CD4-positive, alpha-beta T cell (primary cell): Measurements from ENCODE around the gene TNIP2. TPM values are rescaled to one million over a fixed set of nuclear protein-coding genes. Genes with fewer than 3 reads are reported as not detected.

Experiments used
- ATAC-seq: fragments of 200-7000 bp; cut with Tn5 transposase; one replicate; pipeline ENCODE4 v1.10.0; 2022; ENCODE audit warnings: mild to moderate bottlenecking; ENCODE audit not compliant: poor library complexity
- CTCF ChIA-PET: fragments of 350-600 bp; sonication (Branson Sonifier 250); formaldehyde crosslinking; loops from one replicate; lab custom pipeline; 2021; ENCODE audit warnings: antibody characterized with exemption, inconsistent platforms; lab: Charles Lee
- POLR2A ChIA-PET: fragments of 350-600 bp; sonication (Branson Sonifier 250); formaldehyde crosslinking; loops from one replicate; lab custom pipeline; 2021; ENCODE audit warnings: antibody characterized with exemption, inconsistent platforms; lab: Charles Lee
- DNase-seq, 14 experiments: peaks; one replicate each; pipeline ENCODE4 v3.0.0-alpha.2; 2013 to 2020; ENCODE audit warnings: mixed read lengths in 2 of 14
- H3K27ac ChIP-seq, 2 donors: one replicate each; pipeline versions ENCODE4 v1.5.1 to v1.7.0; 2013; ENCODE audit warnings: low read length in 2 of 2, low read depth in 1 of 2, mild to moderate bottlenecking in 1 of 2
- H3K27me3 ChIP-seq, 2 experiments: 1 replicate in 1 of 2; 2 replicates in 1 of 2; pipeline versions ENCODE4 v1.6.1 to v1.7.0; 2013; ENCODE audit warnings: low read length in 2 of 2, control low read depth in 1 of 2, mild to moderate bottlenecking in 1 of 2, moderate library complexity in 1 of 2; ENCODE audit not compliant: insufficient read depth in 2 of 2, control insufficient read depth in 1 of 2
- H3K36me3 ChIP-seq: one replicate; pipeline ENCODE4 v1.6.1; 2013; ENCODE audit warnings: low read length, control low read depth; ENCODE audit not compliant: insufficient read depth
- H3K4me1 ChIP-seq: one replicate; pipeline ENCODE4 v1.6.1; 2013; ENCODE audit warnings: low read length, control low read depth; ENCODE audit not compliant: insufficient read depth
- H3K4me3 ChIP-seq: one replicate; pipeline ENCODE4 v1.5.1; 2013; ENCODE audit warnings: mild to moderate bottlenecking, low read length, moderate library complexity
- H3K9me3 ChIP-seq, 2 experiments: 1 replicate in 1 of 2; 2 replicates in 1 of 2; pipeline versions ENCODE4 v1.6.1 to v1.7.0; 2013; ENCODE audit warnings: low read length in 2 of 2, mild to moderate bottlenecking in 2 of 2, control low read depth in 1 of 2, moderate library complexity in 1 of 2; ENCODE audit not compliant: control insufficient read depth in 1 of 2, insufficient read depth in 1 of 2
- H3K27ac Mint-ChIP-seq: one replicate; pipeline ENCODE4 v1.8.0; 2020; ENCODE audit warnings: mixed read lengths
- H3K27me3 Mint-ChIP-seq: one replicate; pipeline ENCODE4 v1.8.0; 2021; ENCODE audit warnings: mixed read lengths
- H3K36me3 Mint-ChIP-seq: one replicate; pipeline ENCODE4 v1.8.0; 2021; ENCODE audit warnings: low read depth, mixed read lengths
- H3K4me1 Mint-ChIP-seq: one replicate; pipeline ENCODE4 v1.8.0; 2021; ENCODE audit warnings: low read depth, mixed read lengths
- H3K4me3 Mint-ChIP-seq: one replicate; pipeline ENCODE4 v1.8.0; 2020; ENCODE audit warnings: mild to moderate bottlenecking, mixed read lengths
- H3K9me3 Mint-ChIP-seq: one replicate; pipeline ENCODE4 v1.8.0; 2020; ENCODE audit warnings: mixed read lengths
- intact Hi-C, 2 experiments: fragments of 100-400 bp; cut with DNase I in 1 of 2; cut with micrococcal nuclease in 1 of 2; formaldehyde crosslinking; loops; one replicate each; pipeline versions ENCODE4 v1.15.1 to v1.9.0; 2023 to 2025; cut with DNase I, micrococcal nuclease
- total RNA-seq, 174 experiments: library from RNA in 2 of 174; stranded (reverse) in 2 of 174; gene quantifications; one replicate each; pipeline ENCODE4 v1.2.3 and lab custom pipeline; 2021 to 2026
- TF ChIP-seq, protein P1 (sequence below): fragments of 200-600 bp; IDR thresholded peaks from one replicate; pipeline ENCODE4 v1.8.0; 2022; ENCODE audit warnings: antibody characterized with exemption, mild to moderate bottlenecking

TNIP2 gene
- total RNA-seq, 2 experiments from 2014 or later: 43.8 to 49.1 TPM

DNA sequence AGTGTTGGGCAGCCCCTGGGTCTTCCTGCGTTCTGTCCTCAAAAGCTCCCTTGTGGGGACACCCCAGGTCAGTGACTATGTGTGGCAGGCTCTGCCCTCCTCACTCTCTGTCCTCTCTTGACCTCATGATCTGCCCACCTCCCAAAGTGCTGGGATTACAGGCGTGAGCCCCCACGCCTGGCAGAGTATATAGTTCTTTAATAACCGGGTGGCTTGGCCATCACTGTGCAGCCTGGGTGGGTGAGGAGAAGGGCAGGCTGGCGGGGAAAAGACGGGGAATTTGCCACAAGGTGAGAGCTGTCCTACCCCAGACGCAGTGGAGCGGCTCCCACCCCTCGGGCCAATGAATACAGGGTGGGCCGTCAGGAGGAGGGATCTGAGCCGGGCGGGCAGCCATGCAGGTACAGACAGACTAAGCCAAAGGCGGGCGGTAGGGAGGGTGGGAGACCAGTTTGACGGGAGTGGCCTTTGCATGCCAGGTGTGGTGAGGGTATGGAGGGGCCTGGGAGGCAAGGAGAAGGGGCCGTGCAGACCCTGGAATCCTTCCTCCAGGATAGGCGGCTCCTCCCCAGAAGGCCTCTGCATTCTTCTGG is 39.3 kb upstream of the TNIP2 start:
- TF ChIP-seq, protein P1, sequence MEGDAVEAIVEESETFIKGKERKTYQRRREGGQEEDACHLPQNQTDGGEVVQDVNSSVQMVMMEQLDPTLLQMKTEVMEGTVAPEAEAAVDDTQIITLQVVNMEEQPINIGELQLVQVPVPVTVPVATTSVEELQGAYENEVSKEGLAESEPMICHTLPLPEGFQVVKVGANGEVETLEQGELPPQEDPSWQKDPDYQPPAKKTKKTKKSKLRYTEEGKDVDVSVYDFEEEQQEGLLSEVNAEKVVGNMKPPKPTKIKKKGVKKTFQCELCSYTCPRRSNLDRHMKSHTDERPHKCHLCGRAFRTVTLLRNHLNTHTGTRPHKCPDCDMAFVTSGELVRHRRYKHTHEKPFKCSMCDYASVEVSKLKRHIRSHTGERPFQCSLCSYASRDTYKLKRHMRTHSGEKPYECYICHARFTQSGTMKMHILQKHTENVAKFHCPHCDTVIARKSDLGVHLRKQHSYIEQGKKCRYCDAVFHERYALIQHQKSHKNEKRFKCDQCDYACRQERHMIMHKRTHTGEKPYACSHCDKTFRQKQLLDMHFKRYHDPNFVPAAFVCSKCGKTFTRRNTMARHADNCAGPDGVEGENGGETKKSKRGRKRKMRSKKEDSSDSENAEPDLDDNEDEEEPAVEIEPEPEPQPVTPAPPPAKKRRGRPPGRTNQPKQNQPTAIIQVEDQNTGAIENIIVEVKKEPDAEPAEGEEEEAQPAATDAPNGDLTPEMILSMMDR: no peak
- Mint-ChIP-seq H3K9me3 (no peaks in the 10 kb centered on the region), H3K36me3 (no peaks in the 10 kb centered on the region), H3K4me1 (peaks cover 48% of the 10 kb centered on the region), H3K4me3 (peak overlapping the region; percentile 84), H3K27me3 (no peaks in the 10 kb centered on the region), H3K27ac (no peak overlapping the region)
- POLR2A ChIA-PET: no interaction called here
- Histone ChIP-seq H3K27me3 (no peaks in the 10 kb centered on the region), H3K36me3 (no peaks in the 10 kb centered on the region), H3K4me1 (peaks cover 85% of the 10 kb centered on the region), H3K4me3 (no peak overlapping the region), H3K9me3 (no peaks in the 10 kb centered on the region), H3K27ac (no peak overlapping the region)
- intact Hi-C loops: loop anchor here (5.0 to 10.0 kb wide), 2 partner anchors 42 to 49 kb away; partner anchors contain the start of gene ADD1 (in 1 of the 2)
- CTCF ChIA-PET: no interaction called here
- peak in 1 of 14 experiments; percentile 15 for DNase-seq
- no peak for ATAC-seq

DNA sequence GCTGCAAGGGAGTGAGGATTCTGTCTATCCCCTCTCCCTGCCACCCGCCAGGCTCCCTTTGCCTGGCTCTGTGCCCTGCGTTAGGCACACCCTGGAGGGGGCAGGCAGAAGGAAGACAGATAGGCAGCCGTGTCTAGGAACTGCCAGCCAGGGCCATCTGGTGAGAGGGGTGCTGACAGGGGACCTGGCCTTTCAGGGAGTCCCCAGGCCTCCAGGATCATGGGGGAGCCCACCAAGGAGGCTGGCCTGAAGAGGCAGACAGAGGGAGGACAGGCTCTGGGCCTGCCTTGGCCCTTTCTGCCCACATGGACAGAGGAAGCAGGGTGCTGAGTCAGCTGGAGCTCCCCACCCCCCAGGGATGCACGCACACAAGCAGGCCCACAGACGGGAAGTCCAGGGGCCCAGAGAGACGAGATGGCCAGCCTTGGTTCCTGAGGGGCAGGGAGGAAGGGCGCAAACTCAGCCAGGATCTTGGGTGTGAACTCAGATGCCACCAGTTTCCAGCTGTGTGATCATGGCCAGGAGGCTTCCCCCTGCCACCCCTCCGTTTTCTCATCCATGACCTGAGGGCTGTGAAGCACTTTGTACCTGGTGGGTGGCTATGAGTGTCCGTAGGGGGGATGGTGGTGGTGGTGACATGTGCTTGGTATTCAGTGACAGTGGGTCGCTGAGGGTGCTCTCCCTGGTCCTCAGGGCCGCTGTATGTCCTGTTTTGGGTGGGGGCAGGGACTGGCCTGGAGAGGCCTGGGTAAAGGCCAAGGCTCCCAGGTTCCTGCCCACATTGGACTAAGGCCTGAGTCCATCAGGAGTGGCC is 38.6 kb upstream of the TNIP2 start:
- ATAC-seq: no peak
- no peaks in the 10 kb centered on the region for H3K27me3 Mint-ChIP-seq
- Histone ChIP-seq H3K27me3 (no peaks in the 10 kb centered on the region), H3K9me3 (no peaks in the 10 kb centered on the region), H3K4me1 (peaks cover 83% of the 10 kb centered on the region), H3K27ac (no peak overlapping the region), H3K36me3 (no peaks in the 10 kb centered on the region), H3K4me3 (peak overlapping the region; percentile 65)
- TF ChIP-seq, protein P1: no peak
- H3K4me1 Mint-ChIP-seq: peaks cover 48% of the 10 kb centered on the region
- intact Hi-C loops: loop anchor here (5.0 to 10.0 kb wide), 3 partner anchors 37 to 50 kb away; partner anchors contain the start of genes ADD1 (in 1 of the 2) and TNIP2 (in 1 of the 2)
- H3K4me3 Mint-ChIP-seq: peak overlapping the region; percentile 84
- no peaks in the 10 kb centered on the region for H3K9me3 Mint-ChIP-seq
- no peaks in the 10 kb centered on the region for H3K36me3 Mint-ChIP-seq
- ChIA-PET POLR2A (no interaction called here), CTCF (no interaction called here)
- H3K27ac Mint-ChIP-seq: peak overlapping the region; percentile 72
- DNase-seq: peak in 3 of 14 experiments; percentile 34 to 71 (median 64)

DNA sequence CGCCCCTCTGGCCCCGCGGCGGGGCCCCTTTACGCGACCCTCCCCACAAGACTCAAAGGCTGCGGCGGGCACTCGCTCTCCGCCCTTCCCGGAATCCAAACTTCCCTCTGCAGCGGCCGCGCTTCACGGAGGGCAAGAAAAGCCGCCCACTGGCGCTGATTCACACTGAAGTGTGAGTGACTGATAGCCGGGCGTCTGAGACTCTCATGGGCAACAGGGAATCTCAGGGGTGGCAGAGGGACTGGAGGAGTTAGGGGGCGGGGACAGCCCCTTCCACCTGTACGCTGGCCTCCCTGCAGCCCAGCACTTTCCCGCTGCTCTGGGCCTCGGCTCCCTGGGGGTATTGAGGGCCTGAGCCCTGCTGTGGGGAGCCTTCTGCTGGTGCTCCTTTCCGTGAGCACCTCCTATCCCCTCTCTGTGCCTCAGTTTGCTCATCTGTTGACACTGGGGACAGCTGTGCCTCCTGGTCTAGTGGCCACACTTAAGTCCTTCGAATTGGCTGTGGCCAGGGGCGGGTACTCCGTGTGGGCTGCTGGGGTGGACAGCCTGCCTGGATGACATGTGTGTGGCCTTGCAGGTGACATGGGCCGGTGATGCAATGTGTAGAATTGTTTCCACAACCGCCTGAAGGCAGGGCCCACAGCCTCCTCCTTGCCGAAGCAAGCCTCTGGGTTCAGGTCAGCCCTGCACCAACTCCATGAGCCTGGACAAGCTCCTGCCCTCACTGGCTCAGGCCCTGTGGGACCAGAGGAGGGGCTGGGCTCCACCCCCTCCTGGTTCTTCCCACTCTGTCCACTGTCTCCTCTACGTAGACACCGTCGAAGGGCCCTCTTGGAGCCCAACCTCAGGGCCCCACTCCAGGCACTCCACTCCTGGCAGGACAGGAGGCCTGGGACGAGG is 37.7 kb upstream of the TNIP2 start:
- H3K4me3 ChIP-seq: peak overlapping the region; percentile 65
- TF ChIP-seq, protein P1: no peak
- peaks cover 83% of the 10 kb centered on the region for H3K4me1 ChIP-seq
- ChIA-PET CTCF (no interaction called here), POLR2A (no interaction called here)
- H3K27ac ChIP-seq: no peak overlapping the region
- Mint-ChIP-seq H3K27ac (peak overlapping the region; percentile 72), H3K4me1 (peaks cover 48% of the 10 kb centered on the region), H3K4me3 (peak overlapping the region; percentile 84), H3K36me3 (no peaks in the 10 kb centered on the region), H3K9me3 (no peaks in the 10 kb centered on the region), H3K27me3 (no peaks in the 10 kb centered on the region)
- H3K27me3 ChIP-seq: no peaks in the 10 kb centered on the region
- peak in 4 of 14 experiments; percentile 39 to 59 (median 53) for DNase-seq
- intact Hi-C loops: loop anchor here (5.0 to 10.0 kb wide), 2 partner anchors 37 to 51 kb away; partner anchors contain the start of genes ADD1 (in 1 of the 2) and TNIP2 (in 1 of the 2)
- H3K36me3 ChIP-seq: no peaks in the 10 kb centered on the region
- no peaks in the 10 kb centered on the region for H3K9me3 ChIP-seq
- no peak for ATAC-seq
